Aorta (tissue), 5 donors: ENCODE measurements around the gene CDCA8. TPM values are rescaled to one million over a fixed set of nuclear protein-coding genes. Genes with fewer than 3 reads are reported as not detected.
"Not testable (repeated sequence)": the region's sequence is repeated elsewhere in the genome, so short reads cannot be mapped to it uniquely, and the experiment has no call there.

Source experiments
- ATAC-seq: fragments of 200-7000 bp; cut with Tn5 transposase; one replicate; pipeline ENCODE4 v1.9.1; 2022; ENCODE audit warnings: moderate library complexity; ENCODE audit not compliant: low FRiP score
- DNase-seq, 2 donors: peaks; one replicate each; pipeline ENCODE4 v3.0.0-alpha.2; 2020
- H3K27ac ChIP-seq, 2 donors: one replicate each; pipeline ENCODE4 v1.5.1; 2013; ENCODE audit warnings: low read length in 2 of 2, mild to moderate bottlenecking in 2 of 2, moderate library complexity in 2 of 2, control low read depth in 1 of 2, inconsistent platforms in 1 of 2, low read depth in 1 of 2
- H3K27me3 ChIP-seq, 2 donors: one replicate each; pipeline ENCODE4 v1.6.1; 2013; ENCODE audit warnings: control low read depth in 1 of 2, low read length in 1 of 2, mild to moderate bottlenecking in 1 of 2, moderate library complexity in 1 of 2; ENCODE audit not compliant: insufficient read depth in 2 of 2, control insufficient read depth in 1 of 2
- H3K36me3 ChIP-seq, 2 donors: one replicate each; pipeline ENCODE4 v1.6.1; 2013; ENCODE audit warnings: control low read depth in 1 of 2, low read length in 1 of 2, mild to moderate bottlenecking in 1 of 2; ENCODE audit not compliant: insufficient read depth in 2 of 2, control insufficient read depth in 1 of 2
- H3K4me1 ChIP-seq, 2 donors: one replicate each; pipeline ENCODE4 v1.6.1; 2013; ENCODE audit warnings: low read length in 2 of 2, control low read depth in 1 of 2, mild to moderate bottlenecking in 1 of 2, moderate library complexity in 1 of 2; ENCODE audit not compliant: insufficient read depth in 2 of 2, control insufficient read depth in 1 of 2
- H3K4me3 ChIP-seq, 2 donors: one replicate each; pipeline ENCODE4 v1.5.1; 2013; ENCODE audit warnings: low read length in 2 of 2, control low read depth in 1 of 2, mild to moderate bottlenecking in 1 of 2
- H3K9me3 ChIP-seq: one replicate; pipeline ENCODE4 v1.6.1; 2013; ENCODE audit warnings: mild to moderate bottlenecking, low read length; ENCODE audit not compliant: control insufficient read depth
- WGBS, 2 donors: extraction: QIAGEN DNeasy Blood & Tissue Kit; methylation state at CpG; one replicate each; pipeline ENCODE4 v1.1.7; 2013; 5-methylcytosine and 5-hydroxymethylcytosine counted together
- intact Hi-C, 2 donors: fragments of 100-400 bp; cut with DNase I; formaldehyde crosslinking; loops; one replicate each; pipeline versions ENCODE4 v1.14.2 to v1.15.0; 2022
- polyA plus RNA-seq, 2 donors: library from polyadenylated mRNA; stranded (reverse); fragments of 200-250 nt; gene quantifications; one replicate each; pipeline ENCODE4 v1.2.3, GENCODE V29; 2013
- total RNA-seq, 2 donors: library from RNA; stranded (reverse); fragmentation: NEBNext Ultra II Directional; extraction: Animal tissue kit (Norgen Biotek cat#: 25700); gene quantifications; one replicate each; pipeline ENCODE4 v1.2.1, GENCODE V29; 2021
- donor health status: healthy with polysubstance abuse.
- donor health status: Bipolar disorder and iron deficiency.
- donor health status: DM: no; HTN: no; CAD: no.
- donor health status: DM: no; HTN: no; CAD: no.
- donor health status: DM: yes; HTN: yes; CAD: no.

CDCA8 gene
- total and polyA plus RNA-seq, 4 donors = 0.56 to 1.2 (median 0.80) TPM

DNA sequence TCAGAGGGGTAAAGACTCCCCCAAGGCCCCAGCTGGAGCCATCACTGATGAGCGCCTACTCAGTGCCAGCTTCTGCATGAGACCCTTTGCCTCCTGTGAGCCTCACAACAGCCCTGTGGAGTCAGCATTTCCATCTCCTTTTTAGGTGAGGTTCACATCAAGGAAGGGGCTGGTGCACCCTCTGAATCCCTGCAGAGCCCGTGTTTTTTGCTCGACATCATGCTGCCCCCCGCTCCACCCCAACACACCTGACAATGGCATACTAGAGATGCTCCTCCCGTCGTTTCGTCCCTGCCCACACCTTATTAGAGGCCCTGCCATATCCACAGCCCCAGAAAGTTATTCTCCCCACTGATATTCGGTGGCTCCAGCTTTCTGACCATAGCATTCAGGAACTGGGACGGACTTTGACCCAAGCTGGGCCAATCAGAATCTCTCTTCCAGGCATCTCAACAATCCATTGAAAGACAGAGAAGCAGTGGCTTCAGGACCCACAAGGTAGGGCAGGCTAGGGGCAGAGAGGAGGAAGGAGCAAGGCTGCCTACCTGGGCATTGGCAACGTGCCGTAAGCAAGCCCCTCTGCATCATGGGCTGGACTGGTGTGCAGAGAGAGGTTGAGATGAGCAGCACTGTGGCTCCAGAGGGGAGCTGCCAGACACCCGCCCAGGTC lies 39.9 kb downstream of the CDCA8 start:
- peak in 1 of 2 donors; percentile 45 for DNase-seq
- H3K27ac ChIP-seq = no peak overlapping the region
- H3K4me3 ChIP-seq = no peak overlapping the region
- no peaks in the 10 kb centered on the region for H3K9me3 ChIP-seq
- 75% methylated on average over 12 of the region's 12 CpGs for WGBS, 2 donors
- H3K4me1 ChIP-seq = no peaks in the 10 kb centered on the region
- H3K36me3 ChIP-seq = no peaks in the 10 kb centered on the region
- intact Hi-C loops = no loop called here
- no peak for ATAC-seq
- H3K27me3 ChIP-seq = peaks cover 0 to 1% of the 10 kb centered on the region in 2 donors

DNA sequence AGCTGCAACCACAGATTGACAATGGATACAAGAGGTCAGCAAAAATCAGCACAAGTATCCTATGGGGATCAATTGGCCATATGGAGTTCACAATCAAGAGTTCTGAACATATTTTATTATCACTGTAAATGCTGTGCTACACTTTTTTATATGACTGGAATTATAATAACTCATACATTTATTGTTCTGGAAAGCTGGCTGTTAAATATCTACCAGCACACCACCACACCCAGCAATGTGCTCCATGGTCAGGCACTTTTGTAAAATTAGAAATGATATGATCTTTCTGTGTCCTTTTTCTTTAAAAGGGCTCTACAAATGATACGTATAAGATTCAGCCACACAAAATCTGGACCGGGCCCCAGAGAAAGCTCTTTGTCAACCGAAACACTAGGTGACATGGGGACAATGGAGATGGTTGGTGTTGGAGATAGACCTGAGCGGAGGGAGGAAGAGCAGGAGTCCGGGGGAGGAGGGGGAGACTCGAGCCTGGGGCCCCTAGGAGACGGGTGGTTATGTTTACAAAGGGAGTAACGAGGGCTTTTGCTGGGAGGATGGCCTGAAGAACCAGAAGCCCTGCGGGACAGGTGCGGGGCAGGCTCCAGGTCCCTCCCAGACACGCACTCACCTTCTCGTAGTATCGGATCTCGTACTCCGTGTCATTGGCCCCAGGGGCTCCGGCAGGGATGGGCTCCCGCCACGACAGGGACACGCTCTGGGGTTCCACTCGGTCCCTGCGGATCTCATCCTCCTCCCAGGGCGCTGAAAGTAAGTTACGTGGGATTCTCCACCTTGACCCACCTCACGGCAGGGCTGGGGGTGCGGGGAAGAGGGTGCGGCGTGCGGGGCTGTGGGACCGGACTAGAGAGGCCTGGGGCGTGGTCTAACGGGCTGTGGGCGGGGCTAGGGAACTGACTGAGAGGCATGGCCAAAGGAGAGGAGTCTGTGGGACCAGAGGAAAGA lies 42.6 kb downstream of the CDCA8 start:
- ATAC-seq (no peak), DNase-seq (peak in 1 of 2 donors; percentile 48)
- WGBS, 2 donors = 7 to 8% methylated on average over 31 to 32 of the region's 32 CpGs
- no peak overlapping the region for H3K4me3 ChIP-seq
- no peaks in the 10 kb centered on the region for H3K36me3 ChIP-seq
- H3K27ac ChIP-seq = no peak overlapping the region
- no peaks in the 10 kb centered on the region for H3K4me1 ChIP-seq
- H3K27me3 ChIP-seq = no peaks in the 10 kb centered on the region
- no peaks in the 10 kb centered on the region for H3K9me3 ChIP-seq
- intact Hi-C loops = no loop called here

- DNase-seq, ATAC-seq, H3K9me3 ChIP-seq, H3K4me3 ChIP-seq, H3K27me3 ChIP-seq, H3K27ac ChIP-seq, H3K36me3 ChIP-seq, intact Hi-C loops, H3K4me1 ChIP-seq: not testable (repeated sequence)
- WGBS, 2 donors = 74 to 80% methylated on average over 7 of the region's 7 CpGs
These were observed 45.7 kb downstream of the CDCA8 start for GRCh38 chr1:37737975-37738374.

DNA sequence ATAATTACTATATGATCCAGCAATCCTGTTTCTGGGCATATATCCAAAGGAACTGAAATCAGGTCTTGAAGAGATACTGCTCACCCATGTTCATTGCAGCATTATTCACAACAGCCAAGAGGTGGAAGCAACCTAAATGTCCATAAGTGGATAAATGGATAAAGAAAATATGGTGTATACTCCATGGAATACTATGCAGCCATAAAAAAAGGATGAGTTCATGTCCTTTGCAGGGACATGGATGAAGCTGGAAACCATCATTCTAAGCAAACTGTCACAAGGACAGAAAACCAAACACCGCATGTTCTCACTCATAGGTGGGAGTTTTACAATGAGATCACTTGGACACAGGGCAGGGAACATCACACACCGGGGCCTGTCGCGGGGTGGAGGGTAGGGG lies 46.3 kb downstream of the CDCA8 start:
- ATAC-seq, H3K36me3 ChIP-seq, H3K27me3 ChIP-seq, H3K4me1 ChIP-seq, intact Hi-C loops, H3K4me3 ChIP-seq, H3K9me3 ChIP-seq, H3K27ac ChIP-seq, DNase-seq: not testable (repeated sequence)
- WGBS, 2 donors = 91 to 94% methylated on average over 4 of the region's 4 CpGs

- Histone ChIP-seq H3K27me3 (no peaks in the 10 kb centered on the region), H3K36me3 (no peaks in the 10 kb centered on the region), H3K4me1 (no peaks in the 10 kb centered on the region), H3K4me3 (no peak overlapping the region), H3K9me3 (peaks cover 6% of the 10 kb centered on the region), H3K27ac (no peak overlapping the region)
- ATAC-seq (no peak), DNase-seq (no peak)
- WGBS, 2 donors = 94% methylated on average over 2 of the region's 2 CpGs
- intact Hi-C loops = no loop called here
These were observed 46.9 kb downstream of the CDCA8 start for GRCh38 chr1:37739222-37739621.

DNA sequence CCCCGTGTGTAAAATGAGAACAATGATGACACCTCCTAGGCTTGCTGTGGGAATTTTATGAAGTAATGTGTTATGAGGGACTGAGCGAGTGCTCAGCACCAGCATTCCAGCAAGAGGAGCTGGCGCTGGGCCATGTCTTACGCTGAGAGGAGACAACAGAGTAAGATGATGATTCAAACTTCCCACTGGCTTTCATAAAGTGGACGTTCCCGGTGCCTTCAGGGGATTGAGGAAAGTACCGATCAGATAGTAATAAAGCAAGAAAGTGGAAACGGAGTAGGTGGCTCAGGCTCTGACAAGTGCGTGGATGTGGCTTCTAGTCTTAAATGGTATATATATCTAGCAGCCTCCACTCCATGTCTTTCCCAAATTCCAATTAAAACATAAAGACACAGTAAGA lies 48.8 kb downstream of the CDCA8 start:
- Histone ChIP-seq H3K27ac (no peak overlapping the region), H3K4me3 (no peak overlapping the region), H3K27me3 (no peaks in the 10 kb centered on the region), H3K4me1 (no peaks in the 10 kb centered on the region), H3K9me3 (peaks cover 7% of the 10 kb centered on the region), H3K36me3 (no peaks in the 10 kb centered on the region)
- no peak for DNase-seq
- WGBS, 2 donors = 67 to 71% methylated on average over 9 of the region's 9 CpGs
- intact Hi-C loops = no loop called here
- no peak for ATAC-seq

DNA sequence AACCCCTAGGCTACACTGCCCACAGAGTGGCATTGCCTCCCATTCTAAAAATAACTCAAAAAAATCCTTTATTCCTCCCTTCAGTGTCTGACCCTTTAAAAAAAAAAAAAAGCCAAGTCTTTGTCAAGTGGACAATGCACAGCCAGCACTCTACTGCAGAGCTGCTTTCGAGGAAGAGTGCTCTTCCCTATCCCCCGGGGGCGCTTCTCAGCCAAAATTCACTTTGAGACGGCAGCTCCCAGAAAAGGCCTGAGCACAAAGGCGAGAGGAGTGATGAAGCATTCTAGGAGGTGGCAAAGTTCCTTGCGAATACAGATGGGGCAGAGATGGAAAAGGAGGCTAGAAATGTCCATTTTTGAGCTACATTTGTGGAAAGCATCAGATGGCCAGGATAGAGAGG lies 49.3 kb downstream of the CDCA8 start:
- peaks cover 7% of the 10 kb centered on the region for H3K9me3 ChIP-seq
- WGBS, 2 donors = 33 to 44% methylated on average over 6 of the region's 6 CpGs
- no peak overlapping the region for H3K4me3 ChIP-seq
- no peak for DNase-seq
- H3K27me3 ChIP-seq = no peaks in the 10 kb centered on the region
- ATAC-seq = no peak
- no peak overlapping the region for H3K27ac ChIP-seq
- intact Hi-C loops = no loop called here
- H3K36me3 ChIP-seq = no peaks in the 10 kb centered on the region
- H3K4me1 ChIP-seq = no peaks in the 10 kb centered on the region

GRCh38 chr1:37746806-37747205 lies 54.5 kb downstream of the CDCA8 start:
- peaks cover 8% of the 10 kb centered on the region for H3K9me3 ChIP-seq
- 84 to 92% methylated on average over 3 of the region's 3 CpGs for WGBS, 2 donors
- ATAC-seq (no peak), DNase-seq (no peak)
- no peaks in the 10 kb centered on the region for H3K27me3 ChIP-seq
- H3K27ac ChIP-seq = no peak overlapping the region
- no peaks in the 10 kb centered on the region for H3K4me1 ChIP-seq
- H3K36me3 ChIP-seq = no peaks in the 10 kb centered on the region
- intact Hi-C loops = no loop called here
- H3K4me3 ChIP-seq = no peak overlapping the region

GRCh38 chr1:37748565-37748964 lies 56.2 kb downstream of the CDCA8 start:
- Histone ChIP-seq H3K27ac (no peak overlapping the region), H3K27me3 (peaks cover 0 to 2% of the 10 kb centered on the region in 2 donors), H3K9me3 (peaks cover 4% of the 10 kb centered on the region), H3K36me3 (no peaks in the 10 kb centered on the region), H3K4me1 (no peaks in the 10 kb centered on the region), H3K4me3 (no peak overlapping the region)
- WGBS, 2 donors = 84 to 91% methylated on average over 1 of the region's 1 CpG
- intact Hi-C loops = no loop called here
- DNase-seq = no peak
- ATAC-seq = no peak
